Naive B cell (primary cell): Measurements from ENCODE around the gene KCNH3. TPM values are rescaled to one million over a fixed set of nuclear protein-coding genes. Genes with fewer than 3 reads are reported as not detected.
"Not testable (repeated sequence)": the region's sequence is repeated elsewhere in the genome, so short reads cannot be mapped to it uniquely, and the experiment has no call there.

Experiments used
- ATAC-seq, 2 donors: fragments of 150-1000 bp; cut with Tn5 transposase; 2 replicates each; pipeline ENCODE4 v1.10.0; 2021; ENCODE audit warnings: low read depth in 2 of 2, mild to moderate bottlenecking in 2 of 2, moderate library complexity in 2 of 2
- DNase-seq: peaks from one replicate; pipeline ENCODE4 v3.0.0; 2022
- H3K27ac Mint-ChIP-seq, 6 donors: one replicate each; pipeline ENCODE4 v1.8.0; 2020 to 2022; ENCODE audit warnings: mild to moderate bottlenecking in 6 of 6, mixed read lengths in 6 of 6, moderate library complexity in 5 of 6, inconsistent platforms in 2 of 6
- H3K27me3 Mint-ChIP-seq, 3 donors: one replicate each; pipeline ENCODE4 v1.8.0; 2021 to 2022; ENCODE audit warnings: mixed read lengths in 3 of 3, mild to moderate bottlenecking in 1 of 3
- H3K36me3 Mint-ChIP-seq, 2 donors: one replicate each; pipeline ENCODE4 v1.8.0; 2020 to 2022; ENCODE audit warnings: mixed read lengths in 2 of 2, inconsistent platforms in 1 of 2, mild to moderate bottlenecking in 1 of 2
- H3K4me1 Mint-ChIP-seq, 3 donors: one replicate each; pipeline ENCODE4 v1.8.0; 2020 to 2022; ENCODE audit warnings: mixed read lengths in 3 of 3, inconsistent platforms in 1 of 3, mild to moderate bottlenecking in 1 of 3, moderate library complexity in 1 of 3
- H3K4me3 Mint-ChIP-seq, 8 donors: one replicate each; pipeline ENCODE4 v1.8.0; 2020 to 2022; ENCODE audit warnings: mild to moderate bottlenecking in 8 of 8, mixed read lengths in 8 of 8, moderate library complexity in 8 of 8, inconsistent platforms in 2 of 8
- H3K9me3 Mint-ChIP-seq, 7 donors: one replicate each; pipeline ENCODE4 v1.8.0; 2020 to 2022; ENCODE audit warnings: mixed read lengths in 7 of 7, mild to moderate bottlenecking in 5 of 7, inconsistent platforms in 2 of 7, moderate library complexity in 1 of 7
- polyA plus RNA-seq, 6 donors: library from polyadenylated mRNA; unstranded; fragments of 300-500 nt; fragmentation: Illumina TruSeq; gene quantifications; one replicate each; pipeline ENCODE4 v1.2.3, GENCODE V29; 2021; ENCODE audit warnings: low read depth in 6 of 6

Gene KCNH3
- polyA plus RNA-seq, 6 donors from 2014 or later = 0.09 to 0.33 (median 0.18) TPM; not detected in 3

DNA sequence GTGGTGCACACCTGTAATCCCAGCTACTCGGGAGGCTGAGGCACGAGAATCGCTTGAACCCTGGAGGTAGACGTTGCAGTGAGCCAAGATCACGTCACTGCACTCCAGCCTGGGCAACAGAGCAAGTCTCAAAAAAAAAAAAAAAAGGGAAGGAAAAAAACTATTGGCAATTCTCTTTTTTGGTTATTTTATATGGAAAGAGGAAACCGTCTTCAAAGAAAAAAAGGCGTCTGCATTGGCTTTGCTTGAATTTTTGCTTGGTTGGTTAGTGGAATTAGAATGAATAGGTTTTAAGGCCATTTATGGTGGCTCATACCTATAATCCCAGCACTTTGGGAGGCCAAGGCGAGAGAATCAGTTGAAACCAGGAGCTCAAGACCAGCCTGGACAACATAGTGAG is 29.1 kb upstream of the KCNH3 start:
- not testable (repeated sequence) for DNase-seq, H3K27me3 Mint-ChIP-seq, ATAC-seq, H3K36me3 Mint-ChIP-seq, H3K4me3 Mint-ChIP-seq, H3K9me3 Mint-ChIP-seq, H3K27ac Mint-ChIP-seq, H3K4me1 Mint-ChIP-seq

DNA sequence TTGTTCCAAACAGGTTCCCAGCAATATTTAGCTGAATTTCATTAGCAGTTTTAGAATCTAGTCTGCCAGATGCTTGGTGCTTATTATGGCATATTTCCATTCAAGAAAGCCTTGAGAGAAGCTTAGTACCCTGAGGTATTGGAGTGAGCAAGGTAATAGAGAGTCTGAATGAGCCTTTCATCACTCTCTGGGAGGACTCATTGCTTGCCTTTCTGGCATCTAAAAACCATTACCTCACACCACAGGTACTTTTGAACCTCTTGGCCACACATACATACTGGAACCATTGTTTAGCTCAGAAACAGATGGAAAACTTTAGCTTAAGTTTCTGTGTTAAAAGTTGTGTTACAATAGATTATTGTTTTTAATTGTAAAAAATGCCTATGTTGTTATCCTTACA is 27.4 kb upstream of the KCNH3 start:
- H3K9me3 Mint-ChIP-seq = no peaks in the 10 kb centered on the region
- no peak overlapping the region for H3K4me3 Mint-ChIP-seq
- no peaks in the 10 kb centered on the region for H3K27me3 Mint-ChIP-seq
- no peaks in the 10 kb centered on the region for H3K4me1 Mint-ChIP-seq
- no peak for ATAC-seq
- H3K27ac Mint-ChIP-seq = no peak overlapping the region
- no peaks in the 10 kb centered on the region for H3K36me3 Mint-ChIP-seq
- no peak for DNase-seq

DNA sequence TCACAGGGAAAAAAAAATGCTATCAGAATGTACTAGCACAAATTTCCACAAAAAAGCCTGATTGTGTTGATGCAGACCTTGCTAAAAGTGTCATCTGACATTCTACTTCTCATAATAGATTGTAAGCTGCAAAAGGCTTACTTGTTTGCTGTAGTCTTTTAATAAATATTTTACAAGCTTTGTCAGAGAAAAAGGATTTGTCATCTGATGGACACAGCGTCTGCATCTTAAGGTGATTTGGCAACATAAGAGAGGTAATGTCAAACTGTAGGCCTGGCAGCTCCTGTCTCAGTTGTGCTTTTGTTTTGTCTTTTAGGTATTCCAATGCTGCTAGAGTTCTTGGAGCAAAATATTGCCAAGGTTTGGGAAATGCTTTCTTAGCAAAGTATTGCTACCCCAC is 26.3 kb upstream of the KCNH3 start:
- DNase-seq (no peak), ATAC-seq (no peak)
- Mint-ChIP-seq H3K36me3 (no peaks in the 10 kb centered on the region), H3K27ac (no peak overlapping the region), H3K4me3 (no peak overlapping the region), H3K9me3 (no peaks in the 10 kb centered on the region), H3K27me3 (no peaks in the 10 kb centered on the region), H3K4me1 (no peaks in the 10 kb centered on the region)

DNA sequence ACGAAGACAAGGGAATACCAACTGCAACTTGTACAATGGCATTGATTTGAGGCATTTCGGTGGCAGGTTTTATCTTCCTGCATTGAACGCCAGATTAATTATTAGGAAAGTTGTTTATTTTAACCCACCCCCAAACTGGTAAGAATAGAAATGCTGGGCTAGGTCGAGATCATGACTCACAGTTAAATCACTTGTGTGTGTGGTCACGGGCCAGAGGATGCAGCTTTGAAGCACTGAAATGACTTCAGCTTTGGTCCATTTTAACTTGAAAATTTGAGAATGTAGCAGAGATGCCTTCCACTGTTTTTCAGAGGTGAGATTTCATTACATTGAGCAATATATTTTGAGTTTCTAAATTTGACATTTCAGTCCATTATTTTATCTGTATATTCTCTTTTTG is 23.6 kb upstream of the KCNH3 start:
- no peak for DNase-seq
- H3K4me1 Mint-ChIP-seq = no peaks in the 10 kb centered on the region
- H3K27me3 Mint-ChIP-seq = no peaks in the 10 kb centered on the region
- ATAC-seq = no peak
- H3K4me3 Mint-ChIP-seq = no peak overlapping the region
- H3K9me3 Mint-ChIP-seq = no peaks in the 10 kb centered on the region
- H3K27ac Mint-ChIP-seq = no peak overlapping the region
- no peaks in the 10 kb centered on the region for H3K36me3 Mint-ChIP-seq

DNA sequence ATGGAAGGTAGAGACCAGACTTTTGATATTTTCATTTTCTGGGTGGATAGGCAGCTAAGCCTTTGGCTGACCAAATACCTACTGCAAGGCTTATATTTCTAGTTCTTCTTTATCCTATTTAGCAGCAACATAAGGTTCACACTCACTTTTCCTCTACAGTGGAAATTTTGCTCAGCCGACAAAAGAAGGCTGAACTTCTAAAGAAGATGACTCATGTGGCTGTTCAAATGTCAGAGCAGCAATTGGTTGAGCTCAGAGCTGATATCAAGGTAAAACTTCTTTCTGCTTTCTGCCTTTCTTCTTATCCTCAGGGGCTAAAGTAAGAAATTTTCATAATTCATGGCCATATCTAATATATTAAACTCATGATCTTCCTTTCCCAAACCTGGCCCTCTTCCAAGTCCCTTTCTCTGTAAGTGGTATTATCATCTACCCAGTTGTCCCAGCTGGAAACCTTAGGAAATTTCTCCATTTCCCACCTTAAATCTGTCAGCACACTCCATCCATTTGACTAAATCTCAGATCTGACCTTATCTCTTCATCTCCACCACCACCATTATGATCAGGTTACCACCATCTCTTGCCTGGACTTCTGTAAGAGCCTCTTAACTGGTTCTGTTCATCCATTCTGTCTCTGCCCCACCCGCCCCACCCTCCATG is 19.8 kb upstream of the KCNH3 start:
- no peaks in the 10 kb centered on the region for H3K27me3 Mint-ChIP-seq
- no peaks in the 10 kb centered on the region for H3K36me3 Mint-ChIP-seq
- H3K27ac Mint-ChIP-seq = peak overlapping the region in 1 of 6 donors; percentile 72
- DNase-seq (no peak), ATAC-seq (no peak)
- no peaks in the 10 kb centered on the region for H3K9me3 Mint-ChIP-seq
- peaks cover 5 to 14% (median 10%) of the 10 kb centered on the region in 3 donors for H3K4me1 Mint-ChIP-seq
- H3K4me3 Mint-ChIP-seq = no peak overlapping the region

DNA sequence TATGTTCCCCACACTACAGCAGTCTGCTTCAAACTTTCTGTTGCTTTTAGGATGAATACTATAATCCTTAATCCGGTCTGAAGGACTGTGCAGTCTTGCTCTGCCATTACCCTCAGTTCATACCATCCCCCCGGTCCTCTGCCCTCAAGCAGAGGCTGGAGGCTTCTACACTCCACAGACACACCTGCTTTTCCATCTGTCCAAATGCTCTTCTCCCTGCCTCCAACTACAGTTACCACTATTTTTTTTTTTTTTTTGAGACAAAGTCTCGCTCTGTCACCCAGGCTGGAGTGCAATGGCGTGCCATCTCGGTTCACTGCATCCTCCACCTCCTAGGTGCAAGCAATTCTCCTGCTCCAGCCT is 19.3 kb upstream of the KCNH3 start:
- Mint-ChIP-seq H3K4me1 (peaks cover 5 to 14% (median 10%) of the 10 kb centered on the region in 3 donors), H3K27me3 (no peaks in the 10 kb centered on the region), H3K9me3 (no peaks in the 10 kb centered on the region), H3K4me3 (no peak overlapping the region), H3K27ac (peak overlapping the region in 1 of 6 donors; percentile 83), H3K36me3 (no peaks in the 10 kb centered on the region)
- ATAC-seq = no peak
- DNase-seq = no peak

DNA sequence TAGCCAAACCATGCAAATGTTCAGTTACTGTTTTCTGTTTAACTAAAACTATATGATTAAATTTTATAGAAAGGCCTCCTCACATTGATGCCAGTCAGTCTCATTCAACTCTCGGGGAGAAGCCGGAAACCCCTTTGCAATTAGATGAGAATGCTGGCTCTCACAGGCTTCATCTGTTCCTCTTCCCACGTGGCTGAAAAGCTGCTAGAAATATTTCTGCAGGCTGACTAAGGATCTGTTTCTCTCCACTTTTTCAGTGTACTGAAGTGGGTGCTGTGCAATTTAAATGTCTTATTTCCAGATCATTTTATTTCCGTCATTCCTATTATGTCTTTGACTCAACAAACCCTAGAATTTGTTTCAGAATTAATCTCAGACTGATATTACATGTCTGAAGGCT is 17.4 kb upstream of the KCNH3 start:
- peak overlapping the region in 1 of 6 donors; percentile 88 for H3K27ac Mint-ChIP-seq
- ATAC-seq = no peak
- H3K27me3 Mint-ChIP-seq = no peaks in the 10 kb centered on the region
- H3K4me1 Mint-ChIP-seq = peaks cover 5 to 14% (median 10%) of the 10 kb centered on the region in 3 donors
- no peaks in the 10 kb centered on the region for H3K9me3 Mint-ChIP-seq
- peaks cover 5 to 9% of the 10 kb centered on the region in 2 donors for H3K36me3 Mint-ChIP-seq
- peak overlapping the region in 1 of 8 donors; percentile 21 for H3K4me3 Mint-ChIP-seq
- no peak for DNase-seq

DNA sequence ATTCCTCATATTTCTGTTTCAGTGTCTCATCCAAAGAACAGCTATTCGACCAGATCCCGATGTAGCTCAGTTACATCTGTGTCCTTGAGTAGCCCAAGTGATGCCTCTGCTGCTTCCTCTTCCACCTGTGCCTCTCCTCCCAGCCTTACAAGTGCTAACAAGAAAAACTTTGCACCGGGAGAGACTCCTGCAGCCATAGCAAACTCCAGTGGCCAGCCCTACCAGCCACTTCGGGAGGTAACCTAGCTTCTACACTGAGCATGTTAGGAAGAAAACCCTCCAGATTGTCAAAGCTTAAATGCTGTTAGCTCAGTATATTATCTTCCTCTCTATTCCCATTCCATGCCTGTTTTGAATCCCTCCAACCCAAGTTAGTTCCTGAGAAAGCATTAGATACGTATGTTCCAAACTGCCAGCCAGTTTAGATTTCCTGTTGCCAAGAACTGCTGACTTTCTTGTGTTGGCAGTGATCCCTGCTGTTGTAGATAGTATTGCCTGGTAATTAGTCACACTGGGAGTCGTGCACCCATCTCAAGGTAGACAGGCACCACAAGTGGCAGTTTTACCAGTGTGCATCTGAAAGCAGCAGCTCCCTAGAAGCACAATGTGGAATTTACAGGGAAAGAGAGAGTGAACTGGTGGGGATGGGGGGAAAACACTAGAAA is 14.0 kb upstream of the KCNH3 start:
- H3K9me3 Mint-ChIP-seq = no peaks in the 10 kb centered on the region
- DNase-seq (no peak), ATAC-seq (no peak)
- H3K36me3 Mint-ChIP-seq = peaks cover 5 to 9% of the 10 kb centered on the region in 2 donors
- H3K27me3 Mint-ChIP-seq = no peaks in the 10 kb centered on the region
- no peak overlapping the region for H3K4me3 Mint-ChIP-seq
- peaks cover 10 to 14% (median 12%) of the 10 kb centered on the region in 3 donors for H3K4me1 Mint-ChIP-seq
- no peak overlapping the region for H3K27ac Mint-ChIP-seq

DNA sequence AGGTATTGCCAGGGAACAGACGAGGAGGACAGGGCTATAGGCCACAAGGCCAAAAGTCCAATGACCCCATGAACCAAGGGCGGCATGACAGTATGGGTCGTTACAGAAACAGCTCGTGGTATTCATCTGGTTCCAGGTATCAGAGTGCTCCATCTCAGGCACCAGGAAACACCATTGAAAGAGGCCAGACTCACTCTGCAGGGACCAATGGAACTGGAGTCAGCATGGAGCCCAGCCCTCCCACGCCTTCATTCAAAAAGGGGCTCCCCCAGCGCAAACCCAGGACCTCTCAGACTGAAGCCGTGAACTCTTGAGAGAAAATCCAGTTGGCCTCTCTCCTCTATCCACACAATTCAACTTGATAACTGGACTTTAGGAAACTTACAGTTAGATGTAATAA is 12.9 kb upstream of the KCNH3 start:
- Mint-ChIP-seq H3K4me3 (no peak overlapping the region), H3K9me3 (no peaks in the 10 kb centered on the region), H3K27ac (no peak overlapping the region), H3K36me3 (peaks cover 5 to 9% of the 10 kb centered on the region in 2 donors), H3K4me1 (peaks cover 10 to 14% (median 12%) of the 10 kb centered on the region in 3 donors), H3K27me3 (no peaks in the 10 kb centered on the region)
- DNase-seq (no peak), ATAC-seq (no peak)

DNA sequence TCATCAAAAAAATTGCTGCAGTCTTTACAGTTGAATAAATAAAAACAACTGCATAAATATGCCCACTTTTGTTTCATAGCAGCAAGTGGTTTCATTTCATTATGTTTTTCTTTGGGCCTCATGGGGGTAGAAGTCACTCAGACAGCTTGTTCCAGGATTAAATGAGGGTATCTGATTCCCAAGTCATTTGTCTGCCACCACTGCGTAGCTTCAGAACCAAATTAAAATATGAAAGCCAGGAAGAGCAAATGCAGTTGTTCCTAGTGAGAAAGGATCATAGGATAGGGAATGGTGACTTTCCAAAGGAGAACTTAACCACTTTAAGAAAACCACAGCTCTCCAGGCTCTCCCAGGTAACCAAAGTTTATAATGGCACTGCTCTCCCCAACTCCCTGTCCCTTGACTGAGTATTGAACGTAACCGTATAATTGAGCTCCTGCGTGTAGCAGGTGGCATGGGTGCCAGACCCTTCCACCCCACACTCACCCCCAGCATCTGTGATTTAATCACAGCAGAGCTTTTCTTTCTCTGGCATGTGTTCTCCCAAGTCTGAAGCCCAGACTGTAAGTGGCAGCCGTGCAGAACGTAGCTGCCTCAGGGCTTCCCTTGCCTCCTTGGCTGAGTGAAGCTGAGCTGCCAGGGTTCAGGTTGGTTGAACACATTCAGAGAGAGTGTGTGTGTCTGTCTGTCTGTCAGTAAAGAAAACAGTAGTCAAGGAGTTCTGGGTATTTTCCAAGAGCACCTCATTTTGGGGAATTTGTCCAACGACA is 11.3 kb upstream of the KCNH3 start:
- H3K36me3 Mint-ChIP-seq = peaks cover 5 to 9% of the 10 kb centered on the region in 2 donors

DNA sequence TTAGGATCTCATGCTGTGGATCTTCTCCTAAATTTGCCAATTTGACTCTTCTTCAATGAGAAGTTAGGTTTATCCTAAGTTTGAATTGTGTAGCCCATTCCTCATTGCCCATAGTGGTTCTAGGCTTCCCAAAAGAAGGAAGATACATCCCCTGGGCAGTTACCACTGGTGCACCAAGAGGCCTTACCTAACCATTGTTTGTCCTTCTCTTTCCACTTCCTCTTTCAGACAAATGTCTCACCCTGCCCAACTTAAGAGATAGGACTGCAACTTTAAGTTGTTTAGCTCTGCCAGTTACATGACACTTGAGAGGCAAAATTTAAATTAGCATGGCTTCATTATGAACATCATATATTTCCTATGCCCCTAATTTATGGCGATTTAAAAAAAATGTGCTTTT is 9.4 kb upstream of the KCNH3 start:
- H3K9me3 Mint-ChIP-seq = no peaks in the 10 kb centered on the region
- no peak overlapping the region for H3K27ac Mint-ChIP-seq
- DNase-seq = no peak
- no peak overlapping the region for H3K4me3 Mint-ChIP-seq
- H3K36me3 Mint-ChIP-seq = peaks cover 5 to 9% of the 10 kb centered on the region in 2 donors
- peaks cover 0 to 10% (median 0%) of the 10 kb centered on the region in 3 donors for H3K27me3 Mint-ChIP-seq
- peaks cover 0 to 4% (median 2%) of the 10 kb centered on the region in 3 donors for H3K4me1 Mint-ChIP-seq
- no peak for ATAC-seq

More for the DNA sequence above, 11.3 kb upstream of the KCNH3 start:
- DNase-seq (no peak), ATAC-seq (no peak)
- Mint-ChIP-seq H3K27ac (no peak overlapping the region), H3K4me3 (no peak overlapping the region), H3K27me3 (peaks cover 0 to 1% (median 0%) of the 10 kb centered on the region in 3 donors), H3K4me1 (peaks cover 1 to 4% (median 3%) of the 10 kb centered on the region in 3 donors), H3K9me3 (no peaks in the 10 kb centered on the region)

DNA sequence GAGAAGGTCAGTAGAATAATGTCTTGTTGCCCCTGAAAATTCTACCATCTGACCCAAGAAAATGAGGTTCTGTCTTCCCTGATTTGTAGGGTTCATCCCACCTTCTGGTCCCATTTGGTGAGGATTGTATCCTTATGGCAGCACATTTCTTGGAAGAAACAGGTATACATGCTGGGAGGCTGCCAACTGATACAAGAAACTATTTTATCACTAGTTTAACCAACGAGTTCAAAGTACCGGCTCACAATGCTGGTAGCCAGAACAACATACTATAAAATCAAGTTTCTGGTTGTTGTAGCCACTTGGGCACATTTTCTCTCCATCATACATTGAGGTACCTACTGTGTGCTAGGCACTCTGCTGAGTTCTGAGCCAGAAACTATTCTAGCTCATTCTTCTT is 7.1 kb upstream of the KCNH3 start:
- no peak for ATAC-seq
- H3K27me3 Mint-ChIP-seq = peaks cover 10 to 23% (median 20%) of the 10 kb centered on the region in 3 donors
- no peak overlapping the region for H3K27ac Mint-ChIP-seq

DNA sequence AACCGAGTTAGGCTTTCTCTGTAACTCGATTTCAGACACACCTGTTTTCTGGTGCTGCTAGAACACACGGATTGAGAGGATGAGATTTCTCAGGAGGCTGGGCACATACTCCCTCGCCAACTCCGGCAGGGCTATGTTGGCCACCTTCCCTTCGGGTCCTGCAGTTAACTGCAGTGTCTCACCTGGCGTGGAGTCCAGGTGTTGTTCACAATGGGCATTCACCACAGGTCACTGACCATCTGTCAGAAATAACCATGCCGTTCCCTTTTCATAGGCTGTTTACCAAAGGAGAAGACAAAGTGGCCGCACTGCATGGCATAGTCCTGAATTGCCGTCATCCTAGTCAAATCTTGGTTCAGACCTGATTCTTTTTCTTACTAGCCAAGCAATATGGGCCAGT is 5.5 kb upstream of the KCNH3 start:
- no peaks in the 10 kb centered on the region for H3K9me3 Mint-ChIP-seq
- H3K36me3 Mint-ChIP-seq = no peaks in the 10 kb centered on the region
- H3K27me3 Mint-ChIP-seq = peaks cover 17 to 30% (median 23%) of the 10 kb centered on the region in 3 donors
- DNase-seq = no peak
- no peak for ATAC-seq
- H3K4me1 Mint-ChIP-seq = peaks cover 15 to 23% (median 23%) of the 10 kb centered on the region in 3 donors
- no peak overlapping the region for H3K4me3 Mint-ChIP-seq
- no peak overlapping the region for H3K27ac Mint-ChIP-seq

More for the DNA sequence above, 7.1 kb upstream of the KCNH3 start:
- H3K9me3 Mint-ChIP-seq = no peaks in the 10 kb centered on the region
- H3K4me3 Mint-ChIP-seq = no peak overlapping the region
- no peak for DNase-seq
- peaks cover 8 to 13% (median 8%) of the 10 kb centered on the region in 3 donors for H3K4me1 Mint-ChIP-seq
- H3K36me3 Mint-ChIP-seq = no peaks in the 10 kb centered on the region
